ENCODE measurements around the gene PLA2G2C.

The PLA2G2C gene

GRCh38 chr1:20199840-20200239 is 13.5 kb upstream of the PLA2G2C start:
- Histone ChIP-seq H3F3A (ENCODE audit: insufficient read depth, low read length) (no peaks in the 10 kb centered on the region), H3K79me2 (ENCODE audit: insufficient read depth, low read length) (no peaks in the 10 kb centered on the region), H2AFZ (ENCODE audit: low read length) (no peak overlapping the region), H3K27ac (ENCODE audit: low read depth, low read length, poor library complexity, severe bottlenecking) (no peak overlapping the region), H3K36me3 (ENCODE audit: insufficient read depth, low read length) (no peaks in the 10 kb centered on the region), H3K4me2 (ENCODE audit: low read length) (no peak overlapping the region), H3K9me3 (ENCODE audit: low read length) (no peaks in the 10 kb centered on the region), H3K9ac (ENCODE audit: low read length) (no peak overlapping the region), H4K20me1 (ENCODE audit: insufficient read depth, low read length) (no peaks in the 10 kb centered on the region), H3K27me3 (ENCODE audit: insufficient read depth, low read length) (no peaks in the 10 kb centered on the region), H3K4me1 (ENCODE audit: insufficient read depth, low read length, severe bottlenecking) (no peaks in the 10 kb centered on the region), H3K4me3 (ENCODE audit: low read depth, low read length, poor library complexity, severe bottlenecking) (no peak overlapping the region), H3K9me2 (ENCODE audit: low read depth, low read length) (no peaks in the 10 kb centered on the region)
- no peak for TF ChIP-seq EZH2 (IDR thresholded peaks at IDR 0.05; ENCODE audit: borderline replicate concordance, low read length)
- TF ChIP-seq CTCF (IDR thresholded peaks at IDR 0.05; ENCODE audit: low read length) = no peak

- Histone ChIP-seq H3K9ac (ENCODE audit: low read length) (no peak overlapping the region), H3F3A (ENCODE audit: insufficient read depth, low read length) (no peaks in the 10 kb centered on the region), H3K79me2 (ENCODE audit: insufficient read depth, low read length) (no peaks in the 10 kb centered on the region), H3K9me3 (ENCODE audit: low read length) (no peaks in the 10 kb centered on the region), H3K4me2 (ENCODE audit: low read length) (no peak overlapping the region), H3K4me3 (ENCODE audit: low read depth, low read length, poor library complexity, severe bottlenecking) (no peak overlapping the region), H3K27me3 (ENCODE audit: insufficient read depth, low read length) (no peaks in the 10 kb centered on the region), H3K9me2 (ENCODE audit: low read depth, low read length) (no peaks in the 10 kb centered on the region), H3K36me3 (ENCODE audit: insufficient read depth, low read length) (no peaks in the 10 kb centered on the region), H2AFZ (ENCODE audit: low read length) (no peak overlapping the region), H3K27ac (ENCODE audit: low read depth, low read length, poor library complexity, severe bottlenecking) (no peak overlapping the region), H4K20me1 (ENCODE audit: insufficient read depth, low read length) (no peaks in the 10 kb centered on the region), H3K4me1 (ENCODE audit: insufficient read depth, low read length, severe bottlenecking) (no peaks in the 10 kb centered on the region)
- TF ChIP-seq EZH2 (IDR thresholded peaks at IDR 0.05; ENCODE audit: borderline replicate concordance, low read length) (no peak), CTCF (IDR thresholded peaks at IDR 0.05; ENCODE audit: low read length) (no peak)
These were observed 13.1 kb upstream of the PLA2G2C start for GRCh38 chr1:20199403-20199802.

- Histone ChIP-seq H3K36me3 (ENCODE audit: insufficient read depth, low read length) (no peaks in the 10 kb centered on the region), H2AFZ (ENCODE audit: low read length) (no peak overlapping the region), H4K20me1 (ENCODE audit: insufficient read depth, low read length) (no peaks in the 10 kb centered on the region), H3K27me3 (ENCODE audit: insufficient read depth, low read length) (no peaks in the 10 kb centered on the region), H3K79me2 (ENCODE audit: insufficient read depth, low read length) (no peaks in the 10 kb centered on the region), H3K4me2 (ENCODE audit: low read length) (no peak overlapping the region), H3K9ac (ENCODE audit: low read length) (no peak overlapping the region), H3K9me2 (ENCODE audit: low read depth, low read length) (no peaks in the 10 kb centered on the region), H3K27ac (ENCODE audit: low read depth, low read length, poor library complexity, severe bottlenecking) (no peak overlapping the region), H3K4me1 (ENCODE audit: insufficient read depth, low read length, severe bottlenecking) (no peaks in the 10 kb centered on the region), H3F3A (ENCODE audit: insufficient read depth, low read length) (no peaks in the 10 kb centered on the region), H3K4me3 (ENCODE audit: low read depth, low read length, poor library complexity, severe bottlenecking) (no peak overlapping the region), H3K9me3 (ENCODE audit: low read length) (no peaks in the 10 kb centered on the region)
- TF ChIP-seq EZH2 (IDR thresholded peaks at IDR 0.05; ENCODE audit: borderline replicate concordance, low read length) (no peak), CTCF (IDR thresholded peaks at IDR 0.05; ENCODE audit: low read length) (no peak)
These were observed 12.6 kb upstream of the PLA2G2C start for GRCh38 chr1:20198918-20199317.
